Esophagus (tissue), 2 donors: ENCODE data around the gene SUN1. TPM values are rescaled to one million over a fixed set of nuclear protein-coding genes. Genes with fewer than 3 reads are reported as not detected.
"Not testable (repeated sequence)": the region's sequence is repeated elsewhere in the genome, so short reads cannot be mapped to it uniquely, and the experiment has no call there.

ENCODE experiments used
- H3K27ac ChIP-seq, 2 donors: one replicate each; pipeline ENCODE4 v1.5.1; 2013; ENCODE audit warnings: low read depth in 2 of 2, mild to moderate bottlenecking in 2 of 2, inconsistent platforms in 1 of 2, low read length in 1 of 2, moderate library complexity in 1 of 2
- H3K27me3 ChIP-seq, 2 donors: one replicate each; pipeline ENCODE4 v1.6.1; 2013; ENCODE audit warnings: low read length in 2 of 2, control low read depth in 1 of 2, mild to moderate bottlenecking in 1 of 2; ENCODE audit not compliant: insufficient read depth in 2 of 2, control insufficient read depth in 1 of 2
- H3K36me3 ChIP-seq, 2 donors: one replicate each; pipeline ENCODE4 v1.6.1; 2013; ENCODE audit warnings: low read length in 1 of 2; ENCODE audit not compliant: control insufficient read depth in 2 of 2, insufficient read depth in 2 of 2
- H3K4me1 ChIP-seq, 2 donors: one replicate each; pipeline ENCODE4 v1.6.1; 2013; ENCODE audit warnings: low read length in 1 of 2; ENCODE audit not compliant: control insufficient read depth in 2 of 2, insufficient read depth in 2 of 2
- H3K4me3 ChIP-seq, 2 donors: one replicate each; pipeline ENCODE4 v1.5.1; 2013; ENCODE audit warnings: low read length in 2 of 2, mild to moderate bottlenecking in 2 of 2, low read depth in 1 of 2, moderate library complexity in 1 of 2
- H3K9me3 ChIP-seq, 2 donors: one replicate each; pipeline ENCODE4 v1.6.1; 2013; ENCODE audit warnings: mild to moderate bottlenecking in 2 of 2, low read depth in 1 of 2, low read length in 1 of 2, moderate library complexity in 1 of 2; ENCODE audit not compliant: control insufficient read depth in 2 of 2, insufficient read depth in 1 of 2
- WGBS, 2 donors: extraction: QIAGEN DNeasy Blood & Tissue Kit; methylation state at CpG; one replicate each; pipeline ENCODE4 v1.1.7; 2013; 5-methylcytosine and 5-hydroxymethylcytosine counted together
- polyA plus RNA-seq, 2 donors: library from polyadenylated mRNA; stranded (reverse); fragments of 200-250 nt; gene quantifications; one replicate each; pipeline ENCODE4 v1.2.3, GENCODE V29; 2013
- donor health status: healthy with polysubstance abuse.
- donor health status: Bipolar disorder and iron deficiency.

Gene SUN1
- polyA plus RNA-seq, 2 donors: 54.7 to 91.6 TPM

DNA sequence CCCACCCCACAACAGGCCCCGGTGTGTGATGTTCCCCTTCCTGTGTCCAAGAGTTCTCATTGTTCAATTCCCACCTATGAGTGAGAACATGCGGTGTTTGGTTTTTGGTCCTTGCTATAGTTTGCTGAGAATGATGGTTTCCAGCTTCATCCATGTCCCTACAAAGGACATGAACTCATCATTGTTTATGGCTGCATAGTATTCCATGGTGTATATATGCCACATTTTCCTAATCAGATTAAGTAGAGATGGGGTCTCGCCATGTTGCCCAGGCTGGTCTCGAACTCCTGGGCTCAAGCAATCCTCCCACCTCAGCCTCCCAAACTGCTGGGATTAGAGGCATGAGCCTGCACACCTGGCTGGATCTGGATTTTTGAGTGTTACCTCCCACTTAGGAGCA lies 28.5 kb upstream of the SUN1 start:
- not testable (repeated sequence) for H3K4me1 ChIP-seq, H3K27ac ChIP-seq, H3K4me3 ChIP-seq, H3K36me3 ChIP-seq, H3K27me3 ChIP-seq, H3K9me3 ChIP-seq
- whole genome bisulfite sequencing, 2 donors: 72 to 95% methylated on average over 4 of the region's 4 CpGs

DNA sequence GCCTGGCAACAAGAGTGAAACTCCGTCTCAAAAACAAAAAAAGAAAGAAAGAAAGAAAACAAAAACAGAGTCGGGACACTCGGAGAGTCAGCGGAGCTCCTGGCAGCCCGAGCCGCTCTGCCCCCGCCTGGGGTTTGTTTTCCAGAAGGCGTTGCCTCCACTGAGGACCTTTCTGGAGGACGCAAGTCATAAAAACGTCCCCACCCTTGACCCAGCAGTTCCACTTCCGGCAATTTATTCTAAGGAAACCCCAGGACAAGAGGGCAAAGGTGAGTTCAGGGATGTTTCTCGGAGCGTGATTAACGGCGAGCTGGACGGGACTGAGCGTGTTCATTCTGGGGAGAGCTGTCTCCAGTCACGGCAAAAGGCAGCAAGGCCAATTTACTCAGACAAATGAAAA lies 27.0 kb upstream of the SUN1 start:
- Histone ChIP-seq H3K27ac (no peak overlapping the region), H3K4me3 (no peak overlapping the region), H3K4me1 (peaks cover 4 to 8% of the 10 kb centered on the region in 2 donors), H3K27me3 (no peaks in the 10 kb centered on the region), H3K9me3 (peaks cover 0 to 2% of the 10 kb centered on the region in 2 donors), H3K36me3 (no peaks in the 10 kb centered on the region)
- 61 to 63% methylated on average over 18 of the region's 18 CpGs for WGBS, 2 donors

- WGBS, 2 donors: 19 to 23% methylated on average over 51 to 56 of the region's 56 CpGs
- H3K4me3 ChIP-seq: peak overlapping the region; percentile 36 to 82
- no peaks in the 10 kb centered on the region for H3K36me3 ChIP-seq
- H3K4me1 ChIP-seq: peaks cover 0 to 10% of the 10 kb centered on the region in 2 donors
- H3K27me3 ChIP-seq: no peaks in the 10 kb centered on the region
- no peaks in the 10 kb centered on the region for H3K9me3 ChIP-seq
- H3K27ac ChIP-seq: peak overlapping the region; percentile 44 to 86
Measured at GRCh38 chr7:815284-816216, 16.7 kb upstream of the SUN1 start.

- Histone ChIP-seq H3K9me3 (no peaks in the 10 kb centered on the region), H3K27me3 (no peaks in the 10 kb centered on the region), H3K4me1 (peaks cover 0 to 10% of the 10 kb centered on the region in 2 donors), H3K36me3 (no peaks in the 10 kb centered on the region), H3K4me3 (peak overlapping the region; percentile 73 to 82), H3K27ac (peak overlapping the region; percentile 84 to 86)
- 0% methylated on average over 44 to 51 of the region's 51 CpGs for WGBS, 2 donors
Measured at GRCh38 chr7:816300-816750, 16.0 kb upstream of the SUN1 start.

DNA sequence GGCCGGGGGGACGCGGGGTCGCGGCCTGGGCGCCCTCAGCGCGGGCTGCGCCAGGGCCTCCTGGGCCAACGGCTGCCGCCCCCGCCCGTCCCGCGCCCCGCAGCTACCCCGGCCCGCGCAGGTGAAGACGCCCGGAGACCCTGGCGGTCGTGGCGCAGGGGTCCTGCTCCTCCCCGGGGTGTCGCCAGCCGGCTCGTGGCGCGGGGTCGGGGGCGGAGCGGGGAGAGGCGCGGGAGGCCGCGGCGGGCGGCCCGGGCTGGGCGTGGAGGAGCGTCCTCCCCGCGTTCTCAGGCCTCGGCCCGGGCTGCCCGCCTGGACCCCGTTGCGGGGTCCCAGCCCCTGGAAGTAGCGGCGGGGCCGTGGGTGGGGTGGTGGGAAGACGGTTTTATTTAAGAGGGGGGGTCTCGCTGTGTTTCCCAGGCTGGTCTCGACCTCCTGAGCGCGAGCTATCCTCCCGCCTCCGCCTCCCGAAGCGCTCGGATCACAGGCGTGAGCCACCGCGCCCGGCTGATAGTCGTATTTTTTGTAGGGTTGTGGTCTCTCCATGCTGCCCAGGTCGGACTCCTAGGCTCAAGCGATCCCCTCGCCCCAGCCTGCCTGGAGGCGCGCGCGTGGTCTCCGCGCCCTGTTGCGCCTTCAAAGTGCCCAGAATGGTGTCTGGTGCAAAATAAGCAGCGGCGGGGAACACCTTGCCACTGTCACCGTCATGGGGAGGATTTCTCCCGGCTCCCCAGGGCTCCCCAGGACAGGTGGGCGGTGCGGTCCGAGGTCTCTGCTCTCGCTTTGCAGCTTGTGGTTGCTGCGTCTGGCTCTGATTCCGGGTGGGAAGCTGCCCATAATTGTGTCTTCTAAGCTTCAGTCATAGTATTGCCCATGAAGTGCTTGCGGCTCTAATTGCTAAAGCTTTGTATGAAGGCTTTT lies 15.3 kb upstream of the SUN1 start:
- Histone ChIP-seq H3K4me3 (peak overlapping the region; percentile 73 to 82), H3K27me3 (no peaks in the 10 kb centered on the region), H3K9me3 (no peaks in the 10 kb centered on the region), H3K27ac (peak overlapping the region; percentile 84), H3K36me3 (no peaks in the 10 kb centered on the region), H3K4me1 (peaks cover 0 to 12% of the 10 kb centered on the region in 2 donors)
- 0 to 1% methylated on average over 65 to 88 of the region's 88 CpGs for WGBS, 2 donors

- peak overlapping the region in 1 of 2 donors; percentile 82 for H3K4me3 ChIP-seq
- peak overlapping the region in 1 of 2 donors; percentile 23 for H3K27ac ChIP-seq
- no peaks in the 10 kb centered on the region for H3K9me3 ChIP-seq
- 75 to 77% methylated on average over 8 of the region's 8 CpGs for WGBS, 2 donors
- peaks cover 0 to under 1% of the 10 kb centered on the region in 2 donors for H3K36me3 ChIP-seq
- H3K4me1 ChIP-seq: peaks cover 2 to 11% of the 10 kb centered on the region in 2 donors
- H3K27me3 ChIP-seq: no peaks in the 10 kb centered on the region
Measured at GRCh38 chr7:818031-818699, 14.1 kb upstream of the SUN1 start.

- 91 to 94% methylated on average over 1 of the region's 1 CpG for WGBS, 2 donors
- peaks cover 2 to 4% of the 10 kb centered on the region in 2 donors for H3K4me1 ChIP-seq
- H3K27me3 ChIP-seq: no peaks in the 10 kb centered on the region
- no peak overlapping the region for H3K27ac ChIP-seq
- no peaks in the 10 kb centered on the region for H3K9me3 ChIP-seq
- H3K4me3 ChIP-seq: no peak overlapping the region
- peaks cover 0 to 3% of the 10 kb centered on the region in 2 donors for H3K36me3 ChIP-seq
Measured at GRCh38 chr7:820341-820740, 11.9 kb upstream of the SUN1 start.

DNA sequence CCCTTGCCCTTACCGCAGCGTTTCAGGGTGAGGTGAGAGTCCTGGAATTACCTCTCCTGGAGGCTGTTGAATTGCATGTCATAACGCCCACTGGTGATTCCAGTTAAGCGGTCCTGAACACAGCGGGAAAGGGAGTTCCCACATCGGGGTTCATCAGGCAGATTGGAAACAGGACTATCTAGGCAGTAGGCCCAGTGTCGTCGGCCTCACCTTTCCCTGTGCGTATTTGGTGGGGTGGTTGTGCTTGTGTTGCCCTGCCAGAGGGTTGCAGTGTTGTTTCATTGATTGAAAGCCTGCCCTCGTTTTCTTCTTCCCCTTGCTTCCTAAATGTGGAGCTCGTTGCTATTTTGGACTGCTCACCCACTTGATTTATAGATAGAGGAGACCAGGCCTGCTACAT lies 10.6 kb upstream of the SUN1 start:
- WGBS, 2 donors: 46 to 47% methylated on average over 11 of the region's 11 CpGs
- Histone ChIP-seq H3K9me3 (no peaks in the 10 kb centered on the region), H3K36me3 (peaks cover 0 to 5% of the 10 kb centered on the region in 2 donors), H3K27me3 (no peaks in the 10 kb centered on the region), H3K4me1 (peaks cover 2 to 7% of the 10 kb centered on the region in 2 donors), H3K27ac (peak overlapping the region; percentile 49 to 67), H3K4me3 (no peak overlapping the region)
